B cell (primary cell): ENCODE results near the gene RABGAP1L. TPM values are rescaled to one million over a fixed set of nuclear protein-coding genes. Genes with fewer than 3 reads are reported as not detected.

ENCODE experiments used
- ATAC-seq: fragments of 200-7000 bp; cut with Tn5 transposase; one replicate; pipeline ENCODE4 v1.10.0; 2021; ENCODE audit warnings: low read depth, mild to moderate bottlenecking, moderate number of reproducible peaks, moderate library complexity
- CTCF ChIA-PET: fragments of 350-600 bp; sonication (Branson Sonifier 250); formaldehyde crosslinking; loops from one replicate; lab custom pipeline; 2021; ENCODE audit warnings: antibody characterized with exemption, inconsistent platforms; lab: Charles Lee
- POLR2A ChIA-PET: fragments of 350-600 bp; sonication (Branson Sonifier 250); formaldehyde crosslinking; loops from one replicate; lab custom pipeline; 2021; ENCODE audit warnings: antibody characterized with exemption; lab: Charles Lee
- DNase-seq: peaks from one replicate; pipeline ENCODE4 v3.0.0; 2013
- H2AFZ ChIP-seq: 2 replicates; pipeline ENCODE4 v1.6.1; 2012; ENCODE audit warnings: mild to moderate bottlenecking, low read depth, low read length; ENCODE audit not compliant: insufficient read depth, poor library complexity, severe bottlenecking
- H3K27ac ChIP-seq, 2 donors: 1 replicate in 1 of 2; 2 replicates in 1 of 2; pipeline ENCODE4 v1.5.1; 2012 to 2013; ENCODE audit warnings: low read length in 2 of 2, mild to moderate bottlenecking in 2 of 2, moderate library complexity in 1 of 2
- H3K27me3 ChIP-seq, 4 experiments: fragments of 200-600 bp in 1 of 4; sonication (generic) in 1 of 4; replicated peaks in 1 of 4; 1 replicate in 2 of 4; 2 replicates in 2 of 4; pipeline versions ENCODE4 v1.6.1 to v1.7.0; 2013 to 2016; ENCODE audit warnings: low read length in 3 of 4, mild to moderate bottlenecking in 2 of 4, mixed read lengths in 1 of 4, moderate library complexity in 1 of 4; ENCODE audit not compliant: insufficient read depth in 4 of 4, control insufficient read depth in 3 of 4; ENCODE audit errors: control extremely low read depth in 1 of 4
- H3K36me3 ChIP-seq, 2 experiments: replicated peaks in 1 of 2; 1 replicate in 1 of 2; 2 replicates in 1 of 2; pipeline versions ENCODE4 v1.6.1 to v1.7.1; 2013; ENCODE audit warnings: low read length in 1 of 2; ENCODE audit not compliant: insufficient read depth in 2 of 2, control insufficient read depth in 1 of 2; ENCODE audit errors: control extremely low read depth in 1 of 2, extremely low read depth in 1 of 2
- H3K4me1 ChIP-seq, 2 donors: fragments of 200-600 bp in 1 of 2; sonication (generic) in 1 of 2; 1 replicate in 1 of 2; 2 replicates in 1 of 2; pipeline versions ENCODE4 v1.5.1 to v1.6.1; 2013 to 2017; ENCODE audit warnings: low read length in 2 of 2; ENCODE audit not compliant: control insufficient read depth in 2 of 2, insufficient read depth in 2 of 2
- H3K4me2 ChIP-seq: replicated peaks from 2 replicates; pipeline ENCODE3; 2012; ENCODE audit warnings: mild to moderate bottlenecking, low read depth, low read length; ENCODE audit not compliant: poor library complexity, severe bottlenecking
- H3K4me3 ChIP-seq, 5 experiments: fragments of 200-600 bp in 1 of 5; sonication (generic) in 1 of 5; 1 replicate in 3 of 5; 2 replicates in 2 of 5; pipeline versions ENCODE4 v1.5.1 to v1.7.0; 2011 to 2016; ENCODE audit warnings: low read length in 4 of 5, mild to moderate bottlenecking in 4 of 5, low read depth in 2 of 5, control low read depth in 1 of 5, moderate library complexity in 1 of 5; ENCODE audit not compliant: insufficient read depth in 1 of 5; ENCODE audit errors: control extremely low read depth in 1 of 5, extremely low read depth in 1 of 5
- H3K79me2 ChIP-seq: fragments of 200-600 bp; sonication (generic); one replicate; pipeline ENCODE4 v1.6.0; 2016; ENCODE audit warnings: low read length; ENCODE audit not compliant: control insufficient read depth, insufficient read depth
- H3K9ac ChIP-seq: fragments of 200-600 bp; sonication (generic); 2 replicates; pipeline ENCODE4 v1.6.1; 2017; ENCODE audit warnings: mild to moderate bottlenecking, low read length, moderate library complexity
- H3K9me3 ChIP-seq, 3 donors: one replicate each; pipeline versions ENCODE4 v1.6.1 to v1.7.1; 2013; ENCODE audit warnings: low read length in 2 of 3; ENCODE audit not compliant: control insufficient read depth in 2 of 3, insufficient read depth in 1 of 3; ENCODE audit errors: control extremely low read depth in 1 of 3
- H4K20me1 ChIP-seq: 2 replicates; pipeline ENCODE4 v1.6.0; 2012; ENCODE audit warnings: mild to moderate bottlenecking, low read length; ENCODE audit not compliant: insufficient read depth, control insufficient read depth, poor library complexity, severe bottlenecking
- H3K27ac Mint-ChIP-seq: one replicate; pipeline ENCODE4 v1.8.0; 2021; ENCODE audit warnings: mixed read lengths
- H3K27me3 Mint-ChIP-seq: one replicate; pipeline ENCODE4 v1.8.0; 2021; ENCODE audit warnings: mixed read lengths
- H3K4me1 Mint-ChIP-seq: one replicate; pipeline ENCODE4 v1.8.0; 2021; ENCODE audit warnings: mixed read lengths
- H3K4me3 Mint-ChIP-seq: one replicate; pipeline ENCODE4 v1.8.0; 2021; ENCODE audit warnings: mixed read lengths
- H3K9me3 Mint-ChIP-seq: one replicate; pipeline ENCODE4 v1.8.0; 2022; ENCODE audit warnings: mixed read lengths; ENCODE audit not compliant: insufficient read depth
- EZH2 ChIP-seq: IDR thresholded peaks from 2 replicates; pipeline ENCODE4 v1.6.1; 2012; ENCODE audit warnings: borderline replicate concordance, low read depth, mild to moderate bottlenecking, moderate library complexity, low read length; ENCODE audit not compliant: insufficient read depth, poor library complexity, severe bottlenecking
- WGBS: methylation state at CpG from one replicate; pipeline ENCODE4 v1.1.5; 2013; ENCODE audit warnings: missing lambda C conversion rate; ENCODE audit not compliant: insufficient coverage; 5-methylcytosine and 5-hydroxymethylcytosine counted together
- intact Hi-C: fragments of 100-400 bp; cut with micrococcal nuclease; formaldehyde crosslinking; loops from one replicate; pipeline ENCODE4 v1.10.0; 2022
- polyA plus RNA-seq: library from polyadenylated mRNA; depleted of rRNA; stranded (reverse); fragments of >200 nt; gene quantifications from 2 replicates; pipeline ENCODE4 v1.2.3, GENCODE V29; 2012
- total RNA-seq, 2 donors: library from RNA; stranded (reverse); fragments of 120-200 nt in 1 of 2; gene quantifications; 1 replicate in 1 of 2; 2 replicates in 1 of 2; pipeline versions ENCODE4 v1.2.3 to v1.2.4, GENCODE V29; 2013 to 2022
- TF ChIP-seq, protein P1 (sequence below): fragments of 200-600 bp; IDR thresholded peaks from one replicate; pipeline ENCODE4 v1.8.0; 2022; ENCODE audit warnings: antibody characterized with exemption, mild to moderate bottlenecking

RABGAP1L gene
- total and polyA plus RNA-seq, 2 donors (not counting 1 experiment from before 2014, with no cell fraction given): 34.9 to 159 TPM

- Histone ChIP-seq H3K36me3 (peaks cover 6 to 53% of the 10 kb centered on the region in 2 experiments), H3K9me3 (peaks cover 8 to 17% (median 10%) of the 10 kb centered on the region in 3 donors), H3K27ac (no peak overlapping the region), H2AFZ (no peak overlapping the region), H3K4me3 (no peak overlapping the region), H3K27me3 (no peaks in the 10 kb centered on the region), H3K4me1 (no peaks in the 10 kb centered on the region), H4K20me1 (peaks cover 12% of the 10 kb centered on the region), H3K9ac (no peak overlapping the region), H3K79me2 (peaks cover 14% of the 10 kb centered on the region), H3K4me2 (no peak overlapping the region)
- ChIA-PET CTCF (interaction anchor here (1.5 kb wide), 1 partner anchor 21 kb away, joined by 3 read pairs; no protein-coding TSS in a partner anchor), POLR2A (no interaction called here)
- no peak for ATAC-seq
- H3K27me3 Mint-ChIP-seq: no peaks in the 10 kb centered on the region
- DNase-seq: no peak
- TF ChIP-seq EZH2: no peak
- TF ChIP-seq, protein P1, sequence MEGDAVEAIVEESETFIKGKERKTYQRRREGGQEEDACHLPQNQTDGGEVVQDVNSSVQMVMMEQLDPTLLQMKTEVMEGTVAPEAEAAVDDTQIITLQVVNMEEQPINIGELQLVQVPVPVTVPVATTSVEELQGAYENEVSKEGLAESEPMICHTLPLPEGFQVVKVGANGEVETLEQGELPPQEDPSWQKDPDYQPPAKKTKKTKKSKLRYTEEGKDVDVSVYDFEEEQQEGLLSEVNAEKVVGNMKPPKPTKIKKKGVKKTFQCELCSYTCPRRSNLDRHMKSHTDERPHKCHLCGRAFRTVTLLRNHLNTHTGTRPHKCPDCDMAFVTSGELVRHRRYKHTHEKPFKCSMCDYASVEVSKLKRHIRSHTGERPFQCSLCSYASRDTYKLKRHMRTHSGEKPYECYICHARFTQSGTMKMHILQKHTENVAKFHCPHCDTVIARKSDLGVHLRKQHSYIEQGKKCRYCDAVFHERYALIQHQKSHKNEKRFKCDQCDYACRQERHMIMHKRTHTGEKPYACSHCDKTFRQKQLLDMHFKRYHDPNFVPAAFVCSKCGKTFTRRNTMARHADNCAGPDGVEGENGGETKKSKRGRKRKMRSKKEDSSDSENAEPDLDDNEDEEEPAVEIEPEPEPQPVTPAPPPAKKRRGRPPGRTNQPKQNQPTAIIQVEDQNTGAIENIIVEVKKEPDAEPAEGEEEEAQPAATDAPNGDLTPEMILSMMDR: no peak
- intact Hi-C loops: no loop called here
- no peaks in the 10 kb centered on the region for H3K9me3 Mint-ChIP-seq
- no peaks in the 10 kb centered on the region for H3K4me1 Mint-ChIP-seq
- H3K4me3 Mint-ChIP-seq: no peak overlapping the region
- H3K27ac Mint-ChIP-seq: no peak overlapping the region
Observed at GRCh38 chr1:174291059-174291458, 131.7 kb downstream of the RABGAP1L start.

GRCh38 chr1:174296309-174296708, 137.0 kb downstream of the RABGAP1L start:
- no peak overlapping the region for H2AFZ ChIP-seq
- H3K9ac ChIP-seq: no peak overlapping the region
- POLR2A ChIA-PET: no interaction called here
- H3K4me3 ChIP-seq: no peak overlapping the region
- H3K9me3 ChIP-seq: peaks cover 2 to 13% (median 8%) of the 10 kb centered on the region in 3 donors
- no peak overlapping the region for H3K27ac ChIP-seq
- H3K27me3 ChIP-seq: no peaks in the 10 kb centered on the region
- Mint-ChIP-seq H3K9me3 (no peaks in the 10 kb centered on the region), H3K4me1 (no peaks in the 10 kb centered on the region), H3K27me3 (no peaks in the 10 kb centered on the region), H3K27ac (no peak overlapping the region), H3K4me3 (no peak overlapping the region)
- WGBS: no CpG with 5 or more reads among the region's 4 CpGs
- H3K4me1 ChIP-seq: no peaks in the 10 kb centered on the region
- intact Hi-C loops: no loop called here
- ATAC-seq: no peak
- peaks cover 2 to 36% of the 10 kb centered on the region in 2 experiments for H3K36me3 ChIP-seq
- no peak overlapping the region for H3K4me2 ChIP-seq
- peaks cover 4% of the 10 kb centered on the region for H3K79me2 ChIP-seq
- CTCF ChIA-PET: no interaction called here
- TF ChIP-seq EZH2: no peak
- TF ChIP-seq, protein P1: no peak
- H4K20me1 ChIP-seq: no peaks in the 10 kb centered on the region
- DNase-seq: no peak
